HuH-7.5 (cell line): Measurements from ENCODE around the gene KLF3.

Experiments
- DNase-seq: peaks from one replicate; pipeline ENCODE4 v3.0.0; 2011; ENCODE audit warnings: low spot score

Gene KLF3

DNA sequence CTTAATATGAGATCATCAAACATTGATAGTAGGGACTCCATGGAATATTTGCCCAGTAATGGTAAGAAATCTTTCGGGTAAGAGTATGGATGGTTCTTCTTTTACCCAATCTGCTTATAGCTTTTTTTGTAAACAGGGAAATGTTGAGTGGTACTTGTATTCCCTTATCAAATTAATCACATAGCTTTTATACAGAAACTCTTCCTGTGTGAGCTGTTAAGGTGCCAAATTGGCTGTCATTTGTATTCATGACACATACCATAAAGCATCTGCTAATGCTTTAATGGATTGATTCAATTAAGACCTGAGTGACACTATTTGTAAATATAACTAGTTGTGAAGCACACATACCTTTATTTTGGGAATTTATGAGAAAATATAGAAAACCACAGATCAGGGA is 34.2 kb downstream of the KLF3 start:
- no peak for DNase-seq

DNA sequence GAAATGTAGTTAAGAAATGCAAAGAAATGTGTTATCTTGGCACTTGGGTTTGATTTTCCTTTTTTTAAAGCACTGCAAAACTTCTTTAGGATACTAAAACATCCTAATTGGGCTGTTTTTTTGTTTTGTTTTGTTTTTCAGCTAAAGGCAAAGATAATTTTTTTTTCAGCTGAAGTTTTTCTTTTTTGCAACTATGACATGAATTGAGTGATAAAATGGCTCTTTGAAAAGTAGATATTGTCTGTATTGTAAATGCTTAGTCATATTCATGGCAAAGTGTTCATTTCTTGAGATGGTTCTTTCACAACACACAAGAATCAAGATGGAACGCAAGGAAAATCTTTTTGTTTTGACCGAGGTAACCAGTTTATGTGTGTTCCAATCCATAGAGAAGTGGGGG is 35.1 kb downstream of the KLF3 start:
- DNase-seq: no peak

DNA sequence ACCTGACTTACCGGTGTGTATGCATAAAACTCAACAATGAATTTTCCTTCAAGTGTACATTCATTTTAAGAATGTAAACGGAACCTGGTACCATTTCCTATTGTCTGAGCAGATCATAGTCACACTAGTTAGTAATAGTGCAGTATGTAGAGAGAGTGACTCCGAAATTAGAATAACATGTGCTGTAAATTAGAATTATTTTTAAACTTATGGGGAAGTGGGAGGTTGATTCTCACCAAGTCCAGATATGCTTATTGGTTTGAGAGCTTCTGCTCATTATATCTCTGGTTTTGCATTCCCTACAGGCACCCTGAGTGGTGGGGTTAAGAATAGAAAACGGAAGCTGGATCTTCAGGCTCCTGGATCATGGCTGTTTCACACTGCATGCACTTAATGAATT is 39.6 kb downstream of the KLF3 start:
- no peak for DNase-seq

DNA sequence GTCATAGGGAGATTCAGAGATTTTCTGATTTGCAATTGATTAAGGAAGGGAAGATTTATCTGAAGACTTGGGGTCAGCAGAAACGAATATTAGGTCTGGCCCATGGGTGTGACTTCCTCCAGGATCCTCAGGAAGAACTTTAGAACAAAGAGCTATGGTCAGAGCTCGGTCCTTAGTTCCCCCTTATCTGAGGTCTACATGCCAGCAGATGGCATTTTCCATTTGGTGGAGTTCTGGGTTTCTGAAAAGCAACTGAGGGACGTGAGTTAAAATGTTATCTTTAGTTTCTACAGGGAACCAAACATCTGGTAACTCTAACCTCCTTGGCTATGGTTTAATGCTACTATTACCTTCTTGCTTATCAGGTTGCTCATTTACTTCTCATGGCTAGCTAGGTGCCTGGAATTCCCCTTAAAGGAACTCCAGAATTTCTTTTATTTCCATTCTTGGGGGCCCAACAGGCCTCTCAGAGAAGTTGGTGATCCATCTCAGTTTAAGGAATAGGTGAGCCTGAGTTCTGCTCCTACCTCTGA is 40.7 kb downstream of the KLF3 start:
- no peak for DNase-seq

DNA sequence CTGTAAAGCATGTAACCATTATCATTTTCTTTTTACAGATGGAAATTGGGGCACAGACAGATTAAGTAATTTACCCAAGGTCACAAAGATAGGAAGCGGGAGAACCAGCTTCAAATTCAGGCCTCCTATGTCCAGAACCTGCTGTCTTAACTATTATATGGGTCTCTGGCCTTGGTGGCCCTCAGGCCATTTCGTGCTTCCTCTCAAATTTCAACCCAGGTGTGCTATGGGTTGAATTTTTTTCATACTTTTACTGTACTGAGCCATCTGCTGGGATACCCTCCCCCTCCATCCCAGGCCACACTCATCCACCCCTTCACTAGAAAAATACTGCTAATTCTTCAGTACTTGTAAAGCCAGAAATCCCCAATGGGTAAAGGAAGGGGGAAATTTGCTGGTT is 42.3 kb downstream of the KLF3 start:
- no peak for DNase-seq

DNA sequence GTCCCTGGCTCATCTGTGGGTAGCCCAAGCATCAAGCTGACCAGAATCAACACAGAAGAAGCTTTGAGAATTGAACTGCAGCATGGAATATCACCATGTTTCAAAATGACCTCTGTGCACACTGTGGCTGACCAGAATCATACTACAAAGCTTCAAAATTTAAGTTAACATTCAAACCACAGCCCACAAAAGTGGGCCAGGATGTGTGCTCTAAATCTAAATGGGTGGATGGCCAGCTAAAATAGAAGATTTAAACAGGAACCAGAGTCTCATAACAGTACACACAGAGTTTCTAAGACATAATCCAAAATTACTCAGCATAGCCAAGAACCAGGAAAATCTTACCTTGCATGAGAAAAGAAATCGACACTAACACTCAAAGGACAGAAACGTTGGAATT is 46.1 kb downstream of the KLF3 start:
- no peak for DNase-seq

DNA sequence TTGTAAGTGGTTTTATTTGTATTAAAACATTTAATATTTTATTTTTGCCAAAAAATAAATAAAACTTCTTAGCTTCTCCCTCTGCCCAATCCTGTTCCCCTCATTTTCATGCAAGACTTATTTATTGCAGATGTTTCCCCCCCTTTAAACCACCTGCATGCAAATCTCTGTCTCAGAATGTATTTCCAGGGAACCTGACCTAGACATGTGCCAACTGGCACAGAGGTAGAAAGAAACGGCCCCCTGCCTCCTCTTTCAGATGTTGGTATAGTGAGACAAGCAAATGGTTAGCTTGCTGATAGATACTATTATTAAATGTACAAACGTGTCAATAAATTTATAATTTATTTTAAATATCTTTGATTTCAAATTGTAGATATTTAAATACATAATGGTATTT is 47.1 kb downstream of the KLF3 start:
- DNase-seq: no peak

DNA sequence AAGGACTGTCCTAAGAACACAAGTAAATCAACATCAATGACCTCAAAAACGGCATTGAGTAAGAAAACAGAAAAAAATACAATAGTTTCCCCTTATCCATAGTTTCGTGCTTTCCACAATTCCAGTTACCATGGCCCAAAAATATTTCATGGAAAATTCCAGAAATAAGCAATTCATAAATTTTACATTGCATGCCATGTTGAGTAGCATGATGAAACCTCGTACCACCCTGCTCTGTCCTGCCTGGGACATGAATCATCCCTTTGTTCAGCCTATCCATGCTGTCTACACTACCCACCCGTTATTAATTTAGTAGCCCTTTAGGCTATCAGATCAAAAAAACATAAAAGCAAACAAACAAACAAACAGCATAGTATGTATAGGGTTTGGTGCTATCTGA is 51.1 kb downstream of the KLF3 start:
- DNase-seq: no peak

DNA sequence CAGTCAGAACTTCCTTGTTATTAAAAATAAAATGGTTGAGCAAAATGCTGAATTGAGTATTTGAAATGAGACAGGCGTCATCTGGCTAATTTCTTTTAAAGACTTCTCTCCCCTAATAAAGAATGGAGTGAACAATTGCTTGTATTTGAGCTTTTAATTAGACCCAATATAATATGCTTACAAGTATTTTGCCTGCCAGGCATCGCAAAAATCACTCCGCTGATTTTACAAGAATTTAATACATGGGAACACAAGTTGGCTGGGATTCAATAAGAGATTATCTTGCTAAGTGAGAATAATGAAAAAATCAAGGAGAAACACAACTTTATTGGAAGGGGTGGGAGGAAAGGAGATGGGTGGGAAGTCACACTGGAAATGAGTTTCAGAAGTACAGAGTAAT is 52.3 kb downstream of the KLF3 start:
- DNase-seq: no peak

DNA sequence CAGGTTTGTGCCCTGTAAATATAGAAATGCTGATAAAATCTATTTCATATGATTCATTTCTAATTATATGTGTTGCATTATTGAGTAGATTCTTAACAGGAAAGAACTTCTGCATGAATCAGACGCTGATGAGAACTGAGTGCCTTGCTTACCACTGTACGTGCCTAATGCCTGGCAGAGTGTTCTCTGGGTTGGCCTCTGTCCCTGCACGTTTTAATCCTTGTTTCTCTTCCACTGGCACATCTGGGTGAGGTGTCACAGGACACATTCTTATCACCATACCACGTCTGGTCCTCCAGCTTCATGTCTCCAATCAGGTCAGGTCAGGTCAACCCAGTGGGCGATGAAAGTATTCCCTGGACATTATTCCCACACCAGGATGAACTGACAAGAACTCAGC is 53.6 kb downstream of the KLF3 start:
- no peak for DNase-seq

DNA sequence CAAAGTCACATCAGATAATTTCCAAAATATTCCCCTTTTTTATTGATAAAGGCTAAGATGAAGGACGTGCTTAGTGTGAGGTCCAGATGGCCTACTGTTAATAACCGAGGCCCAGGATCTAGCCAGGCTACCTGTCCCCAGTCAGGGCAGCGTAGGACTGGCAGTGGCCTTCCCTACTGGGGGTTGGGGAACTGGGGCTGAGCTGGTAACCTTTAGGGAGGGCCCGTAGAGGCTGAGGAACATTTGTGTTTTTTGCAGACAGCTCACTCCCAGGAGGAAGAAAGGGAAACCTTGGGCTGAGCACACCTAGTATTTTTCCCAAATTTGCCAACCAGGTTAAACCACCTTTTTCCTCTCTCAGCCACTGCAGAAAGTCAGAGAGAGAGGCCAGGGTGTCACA is 59.1 kb downstream of the KLF3 start:
- DNase-seq: no peak

DNA sequence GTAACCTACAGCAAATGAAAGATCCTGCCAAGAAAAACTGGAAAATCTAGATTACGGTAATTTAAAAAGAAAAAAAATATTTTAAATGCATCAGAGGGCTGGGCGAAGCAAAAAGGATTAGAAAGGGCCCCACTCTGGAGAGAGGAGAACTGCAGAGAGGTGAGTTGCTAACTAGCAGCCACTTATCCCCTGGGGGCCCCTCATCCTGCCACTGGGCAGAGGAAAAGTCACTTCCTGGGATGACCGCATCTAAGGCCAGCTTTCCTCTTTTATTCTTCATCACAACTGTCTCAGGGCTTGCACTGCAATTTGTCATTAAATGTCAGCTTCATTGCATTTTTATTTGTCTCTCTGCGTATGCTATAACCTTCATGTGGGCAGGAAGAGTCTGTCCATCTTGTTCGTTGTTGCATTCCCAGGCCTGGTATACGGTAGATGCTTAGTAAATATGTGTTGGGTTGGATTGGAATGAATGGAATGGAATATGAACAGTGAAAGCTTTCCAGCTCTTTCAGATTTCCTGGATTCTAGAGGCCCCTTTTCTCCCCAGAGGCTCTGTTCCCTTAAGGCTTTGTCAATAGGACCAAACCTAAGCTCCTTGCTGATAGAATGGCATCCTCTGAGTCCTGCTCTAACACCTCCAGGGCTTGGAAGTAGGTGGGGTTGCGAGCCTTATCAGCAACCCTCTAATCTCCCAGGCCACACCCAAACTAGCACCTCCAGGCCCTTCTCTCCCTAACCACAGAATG is 59.9 kb downstream of the KLF3 start:
- DNase-seq: no peak

DNA sequence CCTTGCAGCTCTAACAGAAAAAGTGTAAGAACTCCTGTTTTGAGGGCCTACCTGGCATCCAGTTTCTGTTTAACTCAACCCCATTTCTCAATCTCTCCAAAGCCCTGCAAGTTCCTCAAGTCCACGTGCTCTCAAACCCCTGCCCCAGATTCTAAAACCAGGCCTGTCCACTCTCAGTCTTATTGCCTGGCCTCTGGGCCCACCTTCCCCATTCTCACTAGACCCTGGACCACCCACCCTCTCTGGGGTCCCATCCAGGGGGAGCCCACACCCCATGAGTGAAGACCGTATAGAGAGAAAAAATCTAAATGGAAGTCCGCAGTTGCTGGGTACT is 60.4 kb downstream of the KLF3 start:
- no peak for DNase-seq

DNA sequence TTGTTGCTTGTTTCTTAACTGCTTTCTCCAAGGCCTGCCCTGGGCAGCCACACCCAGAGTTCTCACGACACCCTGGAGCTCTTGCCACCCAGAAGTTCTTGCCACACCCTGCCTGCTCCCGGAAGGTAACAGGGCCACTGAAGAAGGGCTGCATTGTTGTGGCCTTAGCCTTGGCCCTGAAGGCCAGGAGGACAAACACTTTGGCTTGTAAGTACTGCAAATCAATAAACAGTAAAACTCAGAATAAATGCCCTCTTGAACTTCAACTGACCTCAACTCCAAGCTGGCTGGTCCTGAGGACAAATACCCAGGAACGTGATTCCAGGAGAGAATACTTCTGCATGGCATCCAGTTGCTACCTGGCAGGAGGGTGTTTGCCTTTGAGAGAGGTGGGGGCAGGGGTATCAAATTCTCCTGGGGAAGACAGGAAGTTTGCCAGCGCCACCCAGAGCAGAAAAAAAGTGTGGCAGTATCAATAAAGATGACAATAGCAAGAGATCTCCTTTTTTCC is 64.7 kb downstream of the KLF3 start:
- peak; percentile 23 for DNase-seq

DNA sequence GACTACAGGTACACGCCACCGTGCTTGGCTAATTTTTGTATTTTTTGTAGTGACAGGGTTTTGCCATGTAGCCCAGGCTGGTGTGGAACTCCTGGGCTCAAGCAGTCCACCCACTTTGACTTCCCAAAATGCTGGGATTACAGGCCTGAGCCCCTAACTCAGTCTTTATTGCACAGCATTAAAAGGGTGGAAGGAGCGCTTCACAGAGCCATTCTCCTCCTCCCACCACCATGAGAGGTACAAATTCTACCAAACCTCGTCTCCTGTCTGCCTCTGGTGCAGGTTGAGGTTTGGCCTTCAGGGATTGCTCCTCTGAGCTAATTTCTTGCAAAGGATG is 66.5 kb downstream of the KLF3 start:
- DNase-seq: no peak

DNA sequence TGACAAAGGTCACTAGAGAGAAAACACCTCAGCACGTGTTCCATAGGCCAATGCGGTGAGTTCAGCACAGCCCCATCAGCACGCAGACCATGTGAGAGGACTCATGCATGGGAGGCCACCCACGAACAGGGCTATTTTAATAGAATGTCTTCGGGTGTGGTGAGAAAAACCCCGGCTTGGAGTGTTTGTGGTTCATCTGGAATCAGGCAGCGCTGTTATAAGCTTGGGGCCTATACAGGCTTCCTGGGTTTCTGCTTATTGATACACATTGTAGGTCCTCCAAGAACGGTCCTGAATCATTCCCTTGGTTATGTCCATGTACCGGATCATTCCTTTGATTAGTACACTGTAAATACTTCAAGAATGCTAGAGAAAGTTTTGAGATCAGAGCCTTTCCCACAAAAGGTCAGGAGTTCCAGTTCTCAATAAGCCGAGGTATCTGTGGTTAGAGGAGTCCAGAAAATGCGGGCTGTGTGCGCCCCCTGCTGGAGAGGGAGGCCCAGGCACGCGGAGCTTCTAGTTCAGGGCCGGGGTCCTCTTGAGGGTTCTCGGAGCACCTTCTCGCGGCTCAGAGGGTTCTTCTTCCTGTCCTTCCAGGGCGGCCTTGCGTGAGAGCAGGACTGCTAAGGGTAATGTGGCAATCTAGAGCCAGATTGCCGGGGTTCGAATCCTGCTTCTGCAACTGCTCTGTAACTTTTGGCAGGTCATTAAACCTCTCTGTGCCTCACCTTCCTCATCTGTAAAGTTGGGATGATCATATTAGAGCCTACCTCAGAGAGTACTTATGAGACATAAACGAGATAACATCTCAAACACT is 67.0 kb downstream of the KLF3 start:
- DNase-seq: peak; percentile 43

DNA sequence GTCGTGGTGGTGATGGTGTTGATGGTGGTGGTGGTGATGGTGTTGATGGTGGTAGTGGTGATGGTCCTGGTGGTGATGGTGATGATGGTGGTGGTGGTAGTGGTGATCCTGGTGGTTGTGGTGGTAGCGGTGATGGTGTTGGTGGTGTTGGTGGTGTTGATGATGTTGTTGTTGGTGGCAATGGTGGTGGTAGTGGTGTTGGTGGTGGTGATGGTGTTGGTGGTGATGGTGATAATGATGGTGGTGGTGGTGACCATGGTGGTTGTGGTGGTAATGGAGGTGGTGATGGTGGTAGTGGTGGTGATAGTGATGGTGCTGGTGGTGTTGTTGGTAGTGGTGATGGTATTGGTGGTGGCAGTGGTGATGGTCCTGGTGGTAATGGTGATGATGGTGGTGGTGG is 69.7 kb downstream of the KLF3 start:
- DNase-seq: no peak

DNA sequence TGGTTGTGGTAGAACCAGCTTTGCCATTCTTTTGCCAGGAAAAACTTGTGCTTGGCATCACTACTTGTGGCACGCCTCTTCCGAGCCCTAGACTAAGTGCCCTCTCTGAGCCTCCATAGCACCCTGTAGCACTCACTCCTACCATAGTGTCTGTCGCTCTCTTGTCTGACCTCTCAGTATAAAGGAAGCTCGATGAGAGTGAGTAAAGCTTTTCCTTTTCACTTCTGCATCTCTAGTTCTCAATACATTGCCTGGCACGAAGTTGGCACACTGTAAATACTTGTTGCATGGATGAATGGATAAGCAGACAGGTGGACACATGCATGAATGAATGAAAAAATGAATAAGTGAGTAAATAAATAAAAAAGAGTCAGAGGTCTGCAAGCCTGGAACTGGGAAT is 70.4 kb downstream of the KLF3 start:
- DNase-seq: no peak

DNA sequence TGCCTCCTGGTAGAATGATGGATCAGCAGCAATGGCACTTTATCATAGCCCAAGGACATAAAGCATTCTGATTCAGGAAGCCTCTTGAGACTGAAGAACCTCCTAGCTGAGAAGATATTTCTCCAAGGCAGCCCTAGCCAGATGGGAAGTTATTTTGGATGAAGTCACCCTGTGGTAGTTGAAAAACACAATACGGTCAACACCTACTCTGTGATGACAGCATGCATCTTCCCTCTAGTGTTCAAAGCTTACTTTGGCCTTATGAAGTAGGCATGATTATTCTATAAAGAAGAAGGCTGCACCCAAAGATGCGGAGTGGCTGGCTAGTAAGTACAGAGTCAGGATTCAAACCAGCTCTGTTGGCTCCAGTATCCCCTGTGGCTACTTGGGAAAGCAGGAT is 70.9 kb downstream of the KLF3 start:
- DNase-seq: no peak

DNA sequence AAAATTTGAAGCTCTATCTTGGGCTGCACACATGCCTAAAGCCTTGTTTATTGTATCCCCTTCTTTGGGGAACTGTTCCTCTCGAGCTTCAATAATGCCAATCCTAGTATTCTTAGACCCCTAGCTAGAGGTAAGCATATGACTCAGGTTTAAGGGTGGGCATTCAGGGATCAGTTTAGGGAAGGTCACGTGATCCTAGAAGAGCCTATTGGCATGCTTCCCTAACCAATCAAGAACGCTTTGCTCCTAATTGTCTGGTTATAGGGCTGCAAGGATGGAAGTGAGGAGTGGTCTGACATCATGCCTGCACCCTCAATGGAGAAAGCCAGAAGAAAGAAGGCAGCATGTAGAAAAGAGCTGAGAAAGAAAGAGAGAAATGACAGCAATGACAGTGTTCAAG is 71.9 kb downstream of the KLF3 start:
- DNase-seq: no peak

DNA sequence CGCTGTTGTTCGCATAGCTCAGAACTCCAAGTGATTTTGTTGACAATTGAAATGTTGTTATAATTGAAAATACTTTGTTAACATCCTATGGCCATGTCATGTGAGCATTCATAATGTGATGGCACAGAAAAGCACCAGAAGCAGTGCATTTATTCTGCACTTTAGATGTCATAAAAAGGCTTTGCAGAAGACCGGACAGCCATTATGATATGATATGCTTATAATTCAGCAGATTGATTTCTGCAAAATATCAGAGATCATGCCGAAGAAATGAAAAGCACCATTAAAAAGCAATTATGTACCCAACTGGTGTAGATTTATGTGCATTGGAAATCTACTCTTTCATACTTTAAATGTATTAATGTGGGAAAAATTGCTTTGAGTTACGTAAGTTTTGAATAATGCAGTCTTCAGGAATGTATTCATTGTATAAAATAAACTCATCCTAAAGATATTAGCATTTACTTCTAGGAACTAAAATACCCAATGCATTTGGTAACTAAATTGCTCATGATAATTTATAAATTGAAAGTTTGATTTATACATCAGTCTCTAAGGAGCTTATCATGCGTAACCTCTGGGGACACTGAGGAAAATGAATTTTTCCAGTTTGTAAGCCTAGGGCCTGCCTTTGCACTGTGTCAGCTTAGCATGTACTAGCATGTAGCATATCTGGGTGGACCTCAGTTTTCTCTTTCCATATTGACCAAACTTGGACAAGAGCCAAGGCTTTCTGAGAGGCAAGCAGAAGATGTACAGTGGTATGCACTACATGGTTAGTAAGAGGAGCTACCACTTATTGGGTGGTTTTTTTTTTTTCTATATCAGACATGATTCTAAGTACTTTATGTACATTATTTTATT is 75.2 kb downstream of the KLF3 start:
- no peak for DNase-seq

DNA sequence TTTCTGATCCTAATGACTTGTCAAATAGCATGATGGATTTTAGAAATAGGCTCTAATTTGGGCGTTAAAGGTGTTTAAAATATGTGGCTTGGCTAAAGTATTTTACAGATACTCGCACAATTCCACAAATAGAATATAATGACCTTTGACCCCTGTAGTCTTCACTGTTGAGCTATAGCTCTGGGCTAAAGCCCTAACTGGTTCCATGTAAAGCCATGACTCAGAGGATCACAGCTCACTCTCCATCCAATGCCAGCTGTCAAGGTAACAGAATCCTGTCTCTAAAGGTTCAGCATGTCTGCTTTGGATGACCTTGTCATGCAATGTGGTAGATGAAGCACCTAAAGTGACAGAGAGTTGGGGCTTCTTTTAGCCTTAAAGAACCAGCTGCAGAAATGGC is 76.3 kb downstream of the KLF3 start:
- no peak for DNase-seq

DNA sequence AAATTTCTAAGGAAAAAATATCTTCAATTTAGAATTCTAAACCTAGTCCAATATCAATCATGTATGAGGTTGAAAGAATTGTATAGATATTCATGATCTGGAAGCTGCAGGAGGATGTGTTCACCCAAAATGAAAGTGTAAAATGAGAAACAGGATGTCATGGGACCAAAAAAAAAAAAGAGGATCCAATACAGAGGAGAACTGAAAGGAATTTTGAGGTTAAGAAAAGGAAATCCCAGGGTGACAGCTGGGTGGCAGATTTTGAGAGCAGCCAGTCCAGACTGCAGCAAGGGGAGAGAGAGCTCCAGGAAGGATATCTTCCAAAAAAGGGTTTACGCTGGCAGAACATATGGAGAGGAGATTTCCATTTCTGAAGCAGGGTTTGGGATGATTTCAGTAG is 79.9 kb downstream of the KLF3 start:
- DNase-seq: no peak
